M059J (cell line): ENCODE measurements around the gene RASGRP2. TPM values are rescaled to one million over a fixed set of nuclear protein-coding genes. Genes with fewer than 3 reads are reported as not detected.
A peak's percentile ranks its signal among the peaks of the same experiment; 100 is the strongest.
"Not testable (repeated sequence)": the region's sequence is repeated elsewhere in the genome, so short reads cannot be mapped to it uniquely, and the experiment has no call there.

Experiments used
- DNase-seq: peaks from one replicate; pipeline ENCODE4 v3.0.0-alpha.2; 2012; ENCODE audit warnings: low read depth
- total RNA-seq: library from RNA; depleted of rRNA; stranded (reverse); fragments of >200 nt; shearing (Covaris generic); gene quantifications from 2 replicates; pipeline ENCODE4 v1.2.3, GENCODE V29; 2014

The RASGRP2 gene
- total RNA-seq, 1 experiment from 2014 or later = 0.42 TPM

GRCh38 chr11:64720640-64721358, 23.1 kb downstream of the RASGRP2 start:
- no peak for DNase-seq

DNA sequence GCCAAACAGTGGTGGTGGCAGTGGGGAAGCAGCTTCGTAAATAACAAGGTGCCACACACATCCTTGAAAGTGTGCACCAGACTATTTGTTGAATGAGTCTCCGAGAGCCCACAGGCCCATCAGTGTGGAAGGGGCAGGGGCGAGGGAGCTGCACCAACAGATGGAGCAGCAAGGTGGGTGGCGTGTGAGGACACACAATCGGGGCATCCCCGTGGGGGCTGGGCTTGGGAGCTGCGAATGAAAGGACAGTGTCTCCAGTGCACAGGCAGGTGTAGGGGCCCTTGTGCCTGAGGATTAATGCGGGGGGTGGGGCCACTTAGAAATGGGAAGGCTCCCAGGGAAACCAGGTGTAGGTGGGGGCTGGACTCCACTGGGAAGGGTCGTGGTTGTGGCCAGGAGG, 23.8 kb downstream of the RASGRP2 start:
- DNase-seq = no peak

- DNase-seq = no peak
These were observed 24.5 kb downstream of the RASGRP2 start for GRCh38 chr11:64719406-64719805.

DNA sequence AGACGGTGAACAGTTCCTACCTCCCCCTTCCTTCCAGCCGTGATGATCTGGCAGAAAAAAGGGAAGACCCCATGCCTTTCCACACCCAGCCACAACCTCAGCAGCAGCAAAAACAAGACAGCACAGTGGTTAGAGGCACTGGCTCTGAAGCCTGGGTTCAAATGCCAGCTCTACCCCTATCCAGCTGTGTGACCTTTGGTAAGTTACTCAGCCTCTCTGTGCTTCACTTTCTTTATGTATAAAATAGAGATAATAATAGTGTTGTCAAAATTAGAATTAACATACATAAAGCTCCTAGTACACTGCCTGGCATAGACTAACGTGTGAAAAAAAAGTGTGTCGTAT, 25.2 kb downstream of the RASGRP2 start:
- no peak for DNase-seq

DNA sequence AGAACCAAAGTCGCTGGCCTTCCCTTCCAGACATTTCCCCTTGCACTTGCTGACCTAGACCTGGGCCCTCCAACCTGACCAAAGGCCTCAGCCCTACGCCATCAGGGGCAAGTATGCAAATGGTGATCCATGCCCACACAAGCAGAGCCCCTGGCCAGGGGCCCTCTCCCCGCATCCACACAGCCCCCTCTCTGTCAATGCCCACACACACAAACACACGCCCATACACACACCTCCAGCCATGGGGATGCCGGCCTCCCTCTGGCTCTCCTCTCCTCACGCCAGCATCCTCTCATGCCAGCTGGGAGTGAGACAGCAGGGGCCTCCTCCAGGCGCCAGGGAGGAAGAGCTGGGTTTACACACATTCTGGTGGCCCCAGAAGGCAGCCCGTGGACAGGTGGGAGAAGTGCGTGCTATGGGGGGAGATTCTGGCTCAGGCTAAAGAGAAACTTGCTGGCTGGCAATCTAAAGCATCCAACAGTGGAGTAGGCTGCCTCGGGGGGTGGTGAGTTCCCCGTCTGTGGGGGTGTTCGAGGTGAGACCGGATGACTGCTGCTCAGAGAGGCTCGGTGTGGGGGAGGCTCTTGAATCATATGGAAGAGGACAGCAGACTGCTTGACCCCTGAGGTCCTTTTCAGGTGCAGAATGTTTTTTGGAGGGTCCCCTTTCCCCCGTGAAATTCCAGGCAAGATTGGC, 25.7 kb downstream of the RASGRP2 start:
- DNase-seq = no peak

DNA sequence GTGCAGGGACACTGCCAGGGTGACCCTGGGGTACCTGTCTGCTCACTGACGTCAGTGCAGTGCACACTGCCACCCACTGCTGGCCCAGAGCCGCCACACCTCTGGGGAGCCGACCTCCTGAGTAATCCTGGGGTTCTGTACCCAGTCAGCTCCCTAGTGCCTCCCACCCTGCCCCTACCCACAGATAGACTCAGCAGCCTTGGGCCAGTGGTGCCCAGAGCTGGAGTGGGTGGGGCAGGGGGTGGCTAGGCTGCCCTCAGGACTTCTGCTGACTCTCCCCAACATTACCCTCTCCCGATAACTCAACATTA, 26.7 kb downstream of the RASGRP2 start:
- DNase-seq = no peak

DNA sequence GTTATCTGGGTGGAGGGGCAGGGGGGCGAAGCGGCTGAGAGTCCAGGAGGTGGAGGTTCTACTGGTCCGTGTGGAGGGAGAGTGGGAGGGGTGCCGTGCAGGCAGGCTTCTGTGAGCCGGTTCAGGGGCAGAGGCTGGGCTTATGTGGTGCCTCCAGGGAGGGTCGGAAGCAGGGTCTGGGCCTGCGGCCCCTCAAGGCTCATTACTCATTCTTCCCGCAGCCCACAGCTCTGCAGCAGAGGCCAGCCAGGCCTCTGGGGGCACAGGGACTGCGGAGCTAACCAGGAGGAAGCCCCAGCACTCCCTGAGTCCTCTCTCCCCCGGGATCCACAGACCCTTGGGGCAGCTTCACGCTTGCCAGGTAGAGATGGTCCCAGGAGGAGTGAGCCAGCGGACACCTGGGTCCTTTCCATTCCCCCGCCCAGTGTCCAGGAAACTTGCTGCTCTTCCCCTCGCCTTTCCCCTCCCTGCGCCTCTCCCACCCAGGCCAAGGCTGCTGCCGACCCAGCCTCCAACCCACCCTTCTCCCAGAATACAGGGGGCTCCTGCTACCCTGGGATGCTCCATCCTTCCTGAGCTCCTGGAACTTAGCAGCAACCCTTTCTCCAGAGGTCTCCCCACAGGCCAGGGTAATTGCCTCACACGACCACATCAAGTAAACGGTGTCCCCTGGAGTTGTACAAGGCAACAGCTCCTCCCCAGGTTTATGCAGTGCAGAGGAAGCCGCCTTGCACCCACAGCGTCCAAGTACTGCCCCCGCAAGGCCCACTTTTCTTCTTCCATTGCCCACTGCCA, 27.3 kb downstream of the RASGRP2 start:
- no peak for DNase-seq

DNA sequence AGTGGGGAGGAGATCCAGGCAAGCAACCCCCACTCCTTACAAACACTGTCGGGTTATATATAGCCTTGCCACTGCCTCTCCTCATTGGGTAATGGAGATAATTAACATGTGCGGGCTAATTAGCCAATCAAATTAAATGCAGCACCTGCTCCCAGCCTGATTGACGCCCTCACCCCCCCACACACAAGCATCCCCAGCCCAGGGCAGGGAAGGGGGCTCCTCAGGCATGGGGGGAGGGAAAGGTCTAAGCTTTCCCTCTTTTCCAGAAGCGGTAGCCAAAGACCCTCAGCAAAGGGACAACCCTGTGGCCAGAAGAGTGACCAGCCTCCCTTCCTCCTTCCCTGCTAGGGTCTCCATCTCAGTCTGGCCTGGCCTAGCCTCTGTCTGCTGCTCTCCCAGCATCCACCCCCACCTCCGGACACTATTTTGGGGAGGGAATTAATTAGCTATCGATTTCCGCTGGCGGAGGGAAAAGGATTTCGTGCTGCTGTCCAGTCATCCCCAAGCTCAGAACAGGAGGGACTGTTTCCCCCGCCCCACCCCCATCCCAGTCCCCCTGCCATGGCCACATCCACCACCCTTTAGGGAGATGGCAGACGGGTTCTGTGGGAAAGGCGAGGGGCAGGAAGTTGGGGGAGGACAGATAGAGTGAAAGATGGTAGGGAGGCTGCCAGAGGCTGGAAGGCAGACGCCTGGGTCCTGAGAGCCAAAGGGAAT, 28.0 kb downstream of the RASGRP2 start:
- DNase-seq = no peak

GRCh38 chr11:64715110-64715509, 28.8 kb downstream of the RASGRP2 start:
- DNase-seq = no peak

GRCh38 chr11:64714666-64715065, 29.3 kb downstream of the RASGRP2 start:
- DNase-seq = no peak

GRCh38 chr11:64713781-64714363, 30.1 kb downstream of the RASGRP2 start:
- DNase-seq = no peak

GRCh38 chr11:64713016-64713707, 30.8 kb downstream of the RASGRP2 start:
- DNase-seq = no peak

DNA sequence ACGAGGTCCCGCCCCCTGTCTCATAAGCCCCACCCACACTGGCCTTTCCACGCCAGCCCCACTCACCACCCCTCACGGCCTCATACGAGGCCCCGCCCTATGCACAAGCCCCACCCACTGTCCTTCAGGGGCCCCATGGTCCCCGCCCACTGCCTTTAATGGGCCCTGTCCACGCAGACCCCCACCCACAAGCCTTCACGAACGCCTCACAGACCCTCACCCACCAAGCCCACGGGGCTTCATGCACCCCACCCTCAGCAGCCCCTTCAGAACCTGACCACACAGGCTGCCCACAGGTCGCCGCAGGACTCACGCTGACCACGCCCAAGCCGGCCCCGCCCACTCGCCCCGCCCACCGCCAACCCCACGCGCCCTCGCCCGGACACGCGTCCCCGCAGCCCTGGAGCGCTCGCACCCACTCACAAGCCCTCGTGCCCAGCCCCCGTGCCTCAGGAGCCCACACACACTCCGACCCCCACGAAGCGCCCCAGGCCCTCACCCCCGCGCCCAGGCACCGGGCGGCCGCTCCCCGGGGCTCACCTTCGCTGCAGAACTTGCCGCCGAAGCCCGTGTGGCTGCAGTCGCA, 31.4 kb downstream of the RASGRP2 start:
- no peak for DNase-seq

DNA sequence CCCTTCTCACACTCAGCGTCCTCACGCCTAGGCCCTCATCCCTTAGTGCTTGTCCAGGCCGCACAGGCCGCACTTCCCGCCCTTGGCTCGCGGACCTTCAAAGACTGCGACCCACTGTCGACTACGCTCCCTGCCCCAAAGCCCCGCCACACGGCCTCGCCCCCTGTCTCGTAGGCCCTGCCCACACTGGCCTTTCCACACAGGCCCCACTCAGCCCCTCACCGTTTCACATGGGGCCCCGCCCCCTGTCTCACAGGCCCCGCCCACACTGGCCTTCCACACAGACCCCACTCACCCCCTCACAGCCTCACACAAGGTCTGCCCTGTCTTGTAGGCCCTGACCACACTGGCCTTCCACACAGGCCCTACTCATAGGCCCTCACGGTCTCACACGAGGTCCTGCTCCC, 32.0 kb downstream of the RASGRP2 start:
- DNase-seq = no peak

GRCh38 chr11:64711138-64711955, 32.6 kb downstream of the RASGRP2 start:
- DNase-seq = no peak

- peak; percentile 39 for DNase-seq
These were observed 33.4 kb downstream of the RASGRP2 start for GRCh38 chr11:64710418-64711137.

- no peak for DNase-seq
These were observed 38.4 kb downstream of the RASGRP2 start for GRCh38 chr11:64705501-64705900.

GRCh38 chr11:64703048-64703447, 40.9 kb downstream of the RASGRP2 start:
- DNase-seq = no peak

GRCh38 chr11:64701956-64702355, 42.0 kb downstream of the RASGRP2 start:
- DNase-seq = not testable (repeated sequence)
